ENCODE results near the gene EIF2S3. TPM values are rescaled to one million over a fixed set of nuclear protein-coding genes. Genes with fewer than 3 reads are reported as not detected.
"Not testable (repeated sequence)": the region's sequence is repeated elsewhere in the genome, so short reads cannot be mapped to it uniquely, and the experiment has no call there.

EIF2S3 gene
- total and polyA plus RNA-seq, 2 experiments from 2014 or later, result 76.4 to 246 TPM

DNA sequence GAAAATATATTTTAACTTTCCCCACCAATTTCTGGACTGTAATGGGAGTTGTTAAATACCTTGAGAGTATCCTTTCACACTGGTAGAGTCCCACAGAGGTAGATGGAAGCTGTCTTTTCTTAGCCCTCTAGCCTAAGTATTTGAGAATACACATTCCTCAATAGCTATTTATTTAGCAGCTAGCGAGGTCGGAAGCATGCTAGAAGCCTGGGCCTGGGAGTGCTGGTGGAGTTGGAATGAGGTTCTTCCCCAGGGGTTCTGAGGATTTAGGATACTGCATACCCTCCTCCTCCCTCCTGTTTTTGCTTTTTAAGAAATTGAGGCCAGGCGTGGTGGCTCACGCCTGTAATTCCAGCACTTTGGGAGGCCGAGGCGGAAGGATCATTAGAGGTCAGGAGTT, 26.8 kb upstream of the EIF2S3 start:
- no peaks in the 10 kb centered on the region for H3K9me3 ChIP-seq (ENCODE audit: low read depth)
- no peak overlapping the region for H3K4me3 ChIP-seq
- no peak overlapping the region for H3K27ac ChIP-seq
- no peaks in the 10 kb centered on the region for H3K27me3 ChIP-seq
- H3K36me3 ChIP-seq, result no peaks in the 10 kb centered on the region
- DNase-seq (ENCODE audit: low read depth in 1 of 2, low spot score in 1 of 2), result no peak
- peaks cover 5% of the 10 kb centered on the region for H3K4me1 ChIP-seq (ENCODE audit: low read depth)
- TF ChIP-seq, protein P1, sequence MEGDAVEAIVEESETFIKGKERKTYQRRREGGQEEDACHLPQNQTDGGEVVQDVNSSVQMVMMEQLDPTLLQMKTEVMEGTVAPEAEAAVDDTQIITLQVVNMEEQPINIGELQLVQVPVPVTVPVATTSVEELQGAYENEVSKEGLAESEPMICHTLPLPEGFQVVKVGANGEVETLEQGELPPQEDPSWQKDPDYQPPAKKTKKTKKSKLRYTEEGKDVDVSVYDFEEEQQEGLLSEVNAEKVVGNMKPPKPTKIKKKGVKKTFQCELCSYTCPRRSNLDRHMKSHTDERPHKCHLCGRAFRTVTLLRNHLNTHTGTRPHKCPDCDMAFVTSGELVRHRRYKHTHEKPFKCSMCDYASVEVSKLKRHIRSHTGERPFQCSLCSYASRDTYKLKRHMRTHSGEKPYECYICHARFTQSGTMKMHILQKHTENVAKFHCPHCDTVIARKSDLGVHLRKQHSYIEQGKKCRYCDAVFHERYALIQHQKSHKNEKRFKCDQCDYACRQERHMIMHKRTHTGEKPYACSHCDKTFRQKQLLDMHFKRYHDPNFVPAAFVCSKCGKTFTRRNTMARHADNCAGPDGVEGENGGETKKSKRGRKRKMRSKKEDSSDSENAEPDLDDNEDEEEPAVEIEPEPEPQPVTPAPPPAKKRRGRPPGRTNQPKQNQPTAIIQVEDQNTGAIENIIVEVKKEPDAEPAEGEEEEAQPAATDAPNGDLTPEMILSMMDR (IDR thresholded peaks at IDR 0.05; ENCODE audit: low read depth, low read length), result no peak

DNA sequence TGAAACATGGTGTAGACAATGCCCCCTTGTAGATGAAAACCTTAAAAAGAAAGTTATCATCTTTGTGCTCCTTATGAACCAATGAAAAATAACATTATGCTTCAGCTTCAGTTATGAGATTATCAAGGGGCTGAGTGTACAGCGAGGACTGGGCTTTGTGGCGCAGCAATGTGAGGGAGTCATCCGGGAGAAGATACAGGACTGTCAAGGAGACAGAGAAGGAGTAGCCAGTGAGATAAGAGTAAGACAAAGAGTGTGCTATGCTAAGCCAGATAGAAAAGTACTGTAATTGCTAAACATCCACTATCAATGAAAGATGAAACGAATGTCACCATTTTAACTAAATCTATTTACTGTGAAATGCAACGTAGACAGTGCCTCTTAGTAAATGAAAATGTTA, 24.2 kb upstream of the EIF2S3 start:
- H3K36me3 ChIP-seq, result no peaks in the 10 kb centered on the region
- H3K9me3 ChIP-seq (ENCODE audit: low read depth), result no peaks in the 10 kb centered on the region
- no peak overlapping the region for H3K4me3 ChIP-seq
- TF ChIP-seq, protein P1 (IDR thresholded peaks at IDR 0.05; ENCODE audit: low read depth, low read length), result no peak
- peak in 1 of 2 donors; percentile 22 for DNase-seq (ENCODE audit: low read depth in 1 of 2, low spot score in 1 of 2)
- H3K27me3 ChIP-seq, result no peaks in the 10 kb centered on the region
- H3K4me1 ChIP-seq (ENCODE audit: low read depth), result peaks cover 5% of the 10 kb centered on the region
- H3K27ac ChIP-seq, result no peak overlapping the region

DNA sequence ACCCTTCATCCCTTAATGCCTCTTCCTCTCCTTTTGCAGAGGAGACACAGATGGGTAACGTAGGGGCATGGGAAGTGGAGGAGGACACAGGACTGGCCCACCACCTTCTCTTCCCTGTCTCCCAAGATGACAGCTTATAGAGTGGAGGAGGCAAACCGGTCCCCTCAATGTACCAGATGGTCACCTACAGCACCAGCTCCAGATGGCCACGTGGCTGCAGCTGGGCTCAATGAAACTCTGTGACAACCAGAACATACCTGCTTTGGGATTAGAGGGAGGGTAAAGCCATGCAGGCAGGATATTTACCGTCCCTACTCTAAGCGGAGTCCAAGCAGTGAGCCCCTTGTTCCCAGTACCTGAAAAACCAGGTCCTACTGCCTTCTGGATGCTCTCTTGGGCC, 20.3 kb upstream of the EIF2S3 start:
- Histone ChIP-seq H3K4me3 (no peak overlapping the region), H3K27ac (no peak overlapping the region), H3K27me3 (no peaks in the 10 kb centered on the region), H3K9me3 (ENCODE audit: low read depth) (no peaks in the 10 kb centered on the region), H3K36me3 (no peaks in the 10 kb centered on the region), H3K4me1 (ENCODE audit: low read depth) (no peaks in the 10 kb centered on the region)
- TF ChIP-seq, protein P1 (IDR thresholded peaks at IDR 0.05; ENCODE audit: low read depth, low read length), result no peak
- no peak for DNase-seq (ENCODE audit: low read depth in 1 of 2, low spot score in 1 of 2)

DNA sequence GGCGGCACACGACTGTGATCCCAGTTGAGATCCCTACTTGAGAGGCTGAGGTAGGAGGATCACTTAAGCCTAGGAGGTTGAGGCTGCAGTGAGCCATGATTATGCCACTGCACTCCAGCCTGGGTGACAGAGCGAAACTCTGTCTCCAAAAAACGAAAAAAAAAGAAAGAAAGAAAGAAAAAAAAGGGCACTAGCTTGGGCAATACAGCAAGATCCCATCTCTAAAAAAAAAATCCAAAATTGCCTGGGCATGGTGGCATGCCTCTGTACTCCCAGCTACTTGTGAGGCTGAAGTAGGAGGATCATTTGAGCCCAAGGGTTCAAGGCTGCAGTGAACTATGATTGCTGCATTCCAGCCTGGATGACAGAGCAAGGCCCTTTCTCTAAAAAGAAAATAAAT, 17.0 kb upstream of the EIF2S3 start:
- H3K27me3 ChIP-seq, result no peaks in the 10 kb centered on the region
- no peak for DNase-seq (ENCODE audit: low read depth in 1 of 2, low spot score in 1 of 2)
- no peaks in the 10 kb centered on the region for H3K4me1 ChIP-seq (ENCODE audit: low read depth)
- TF ChIP-seq, protein P1 (IDR thresholded peaks at IDR 0.05; ENCODE audit: low read depth, low read length), result no peak
- H3K9me3 ChIP-seq (ENCODE audit: low read depth), result no peaks in the 10 kb centered on the region
- H3K4me3 ChIP-seq, result no peak overlapping the region
- H3K36me3 ChIP-seq, result no peaks in the 10 kb centered on the region
- no peak overlapping the region for H3K27ac ChIP-seq

DNA sequence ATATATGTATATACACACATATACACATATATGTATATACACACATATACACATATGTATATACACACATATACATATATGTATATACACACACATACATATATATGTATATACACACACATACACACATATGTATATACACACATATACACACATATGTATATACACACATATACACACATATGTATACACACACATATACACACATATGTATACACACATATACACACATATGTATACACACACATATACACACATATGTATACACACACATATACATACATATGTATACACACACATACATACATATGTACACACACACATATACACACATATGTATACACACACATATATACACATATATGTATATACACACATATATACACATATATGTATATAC, 8.7 kb upstream of the EIF2S3 start:
- H3K9me3 ChIP-seq (ENCODE audit: low read depth); DNase-seq (ENCODE audit: low read depth in 1 of 2, low spot score in 1 of 2); H3K4me3 ChIP-seq; H3K4me1 ChIP-seq (ENCODE audit: low read depth); H3K27ac ChIP-seq; H3K36me3 ChIP-seq; H3K27me3 ChIP-seq: not testable (repeated sequence)

DNA sequence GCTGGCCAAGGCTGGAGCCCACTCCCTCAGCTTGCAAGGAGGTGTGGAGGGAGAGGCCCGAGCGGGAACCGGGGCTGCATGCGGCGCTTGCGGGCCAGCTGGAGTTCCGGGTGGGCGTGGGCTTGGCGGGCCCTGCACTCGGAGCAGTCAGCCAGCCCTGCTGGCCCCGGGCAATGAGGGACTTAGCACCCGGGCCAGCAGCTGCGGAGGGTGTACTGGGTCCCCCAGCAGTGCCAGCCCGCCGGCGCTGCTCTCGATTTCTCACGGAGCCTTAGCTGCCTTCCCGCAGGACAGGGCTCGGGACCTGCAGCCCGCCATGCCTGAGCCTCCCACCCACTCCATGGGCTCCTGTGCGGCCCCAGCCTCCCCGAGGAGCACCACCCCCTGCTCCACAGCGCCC, 5.1 kb upstream of the EIF2S3 start:
- not testable (repeated sequence) for H3K27ac ChIP-seq; H3K36me3 ChIP-seq; H3K4me3 ChIP-seq; H3K9me3 ChIP-seq (ENCODE audit: low read depth); H3K27me3 ChIP-seq; H3K4me1 ChIP-seq (ENCODE audit: low read depth); DNase-seq (ENCODE audit: low read depth in 1 of 2, low spot score in 1 of 2)

DNA sequence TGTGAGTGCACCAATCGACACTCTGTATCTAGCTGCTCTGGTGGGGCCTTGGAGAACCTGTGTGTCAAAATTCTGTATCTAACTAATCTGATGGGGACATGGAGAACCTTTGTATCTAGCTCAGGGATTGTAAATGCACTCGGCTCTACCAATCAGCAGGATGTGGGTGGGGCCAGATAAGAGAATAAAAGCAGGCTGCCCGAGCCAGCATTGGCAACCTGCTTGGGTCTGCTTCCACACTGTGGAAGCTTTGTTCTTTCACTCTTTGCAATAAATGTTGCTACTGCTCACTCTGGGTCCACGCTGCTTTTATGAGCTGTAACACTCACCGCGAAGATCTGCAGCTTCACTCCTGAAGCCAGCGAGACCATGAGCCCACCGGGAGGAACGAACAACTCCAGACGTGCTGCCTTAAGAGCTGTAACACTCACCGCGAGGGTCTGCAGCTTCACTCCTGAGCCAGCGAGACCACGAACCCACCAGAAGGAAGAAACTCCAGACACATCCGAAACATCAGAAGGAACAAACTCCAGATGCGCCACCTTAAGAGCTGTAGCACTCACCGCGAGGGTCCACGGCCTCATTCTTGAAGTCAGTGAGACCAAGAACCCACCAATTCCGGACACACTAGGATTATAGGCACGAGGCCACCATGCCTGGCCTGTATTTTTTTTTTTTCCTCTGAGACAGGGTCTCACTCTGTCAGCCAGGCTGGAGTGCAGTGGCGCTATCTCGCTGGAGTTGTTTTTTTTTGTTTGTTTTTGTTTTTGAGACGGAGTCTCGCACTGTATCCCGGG, 4.0 kb upstream of the EIF2S3 start:
- not testable (repeated sequence) for DNase-seq (ENCODE audit: low read depth in 1 of 2, low spot score in 1 of 2); H3K4me3 ChIP-seq; H3K27me3 ChIP-seq; H3K36me3 ChIP-seq; H3K4me1 ChIP-seq (ENCODE audit: low read depth); H3K9me3 ChIP-seq (ENCODE audit: low read depth)
- H3K27ac ChIP-seq, result peak overlapping the region; percentile 48
